Measurements from ENCODE around the gene SELENOK.

DNA sequence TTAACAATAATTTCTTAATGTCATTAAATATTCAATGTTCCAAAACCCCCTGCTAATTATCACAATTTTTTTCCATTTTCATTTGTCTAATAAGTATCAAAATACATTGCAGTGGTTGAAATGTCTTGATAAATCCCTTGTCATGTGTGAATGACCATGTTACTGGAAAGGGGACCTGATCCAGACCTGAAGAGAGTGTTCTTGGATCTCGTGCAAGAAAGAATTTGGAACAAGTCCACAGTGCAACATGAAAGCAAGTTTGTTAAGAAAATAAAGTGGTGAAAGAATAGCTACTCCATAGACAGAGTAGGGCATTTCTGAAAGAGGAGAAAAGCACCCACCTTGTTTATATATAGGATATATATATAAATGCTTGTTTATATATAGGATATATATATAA lies 10.4 kb upstream of the SELENOK start:
- TF ChIP-seq, protein P1, sequence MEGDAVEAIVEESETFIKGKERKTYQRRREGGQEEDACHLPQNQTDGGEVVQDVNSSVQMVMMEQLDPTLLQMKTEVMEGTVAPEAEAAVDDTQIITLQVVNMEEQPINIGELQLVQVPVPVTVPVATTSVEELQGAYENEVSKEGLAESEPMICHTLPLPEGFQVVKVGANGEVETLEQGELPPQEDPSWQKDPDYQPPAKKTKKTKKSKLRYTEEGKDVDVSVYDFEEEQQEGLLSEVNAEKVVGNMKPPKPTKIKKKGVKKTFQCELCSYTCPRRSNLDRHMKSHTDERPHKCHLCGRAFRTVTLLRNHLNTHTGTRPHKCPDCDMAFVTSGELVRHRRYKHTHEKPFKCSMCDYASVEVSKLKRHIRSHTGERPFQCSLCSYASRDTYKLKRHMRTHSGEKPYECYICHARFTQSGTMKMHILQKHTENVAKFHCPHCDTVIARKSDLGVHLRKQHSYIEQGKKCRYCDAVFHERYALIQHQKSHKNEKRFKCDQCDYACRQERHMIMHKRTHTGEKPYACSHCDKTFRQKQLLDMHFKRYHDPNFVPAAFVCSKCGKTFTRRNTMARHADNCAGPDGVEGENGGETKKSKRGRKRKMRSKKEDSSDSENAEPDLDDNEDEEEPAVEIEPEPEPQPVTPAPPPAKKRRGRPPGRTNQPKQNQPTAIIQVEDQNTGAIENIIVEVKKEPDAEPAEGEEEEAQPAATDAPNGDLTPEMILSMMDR (IDR thresholded peaks at IDR 0.05; ENCODE audit: extremely low read depth in 1 of 2, insufficient read depth in 1 of 2, low read depth in 1 of 2, low read length in 2 of 2): no peak
- TF ChIP-seq, protein P2, sequence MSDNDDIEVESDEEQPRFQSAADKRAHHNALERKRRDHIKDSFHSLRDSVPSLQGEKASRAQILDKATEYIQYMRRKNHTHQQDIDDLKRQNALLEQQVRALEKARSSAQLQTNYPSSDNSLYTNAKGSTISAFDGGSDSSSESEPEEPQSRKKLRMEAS (IDR thresholded peaks at IDR 0.05; ENCODE audit: insufficient read depth, insufficient read length): no peak
- TF ChIP-seq POLR2AphosphoS5 (IDR thresholded peaks at IDR 0.05; ENCODE audit: insufficient read depth, low read depth, low read length) (no peak), POLR2A (IDR thresholded peaks at IDR 0.05; ENCODE audit: low read depth, low read length) (no peak), EZH2 (IDR thresholded peaks at IDR 0.05; ENCODE audit: borderline replicate concordance, low read depth, low read length, severe bottlenecking) (no peak), MYC (IDR thresholded peaks at IDR 0.05; ENCODE audit: low read depth, low read length) (no peak), JUN (IDR thresholded peaks at IDR 0.05; ENCODE audit: borderline replicate concordance, insufficient read depth, insufficient read length, low read depth) (no peak), GATA2 (IDR thresholded peaks at IDR 0.05; ENCODE audit: insufficient read depth, insufficient read length, low read depth, low read length) (no peak)

Data from endothelial cell of umbilical vein (primary cell).